Measurements from ENCODE around the gene HOXC13.
A peak's percentile ranks its signal among the peaks of the same experiment; 100 is the strongest.

HOXC13 gene

GRCh38 chr12:53985994-53986685 is 47.5 kb downstream of the HOXC13 start:
- no peak for TF ChIP-seq CTCF (IDR thresholded peaks at IDR 0.05; ENCODE audit: low read depth, low read length)
- no peak for DNase-seq (ENCODE audit: extremely low read depth, low read depth)

- no peak for TF ChIP-seq CTCF (IDR thresholded peaks at IDR 0.05; ENCODE audit: low read depth, low read length)
- DNase-seq (ENCODE audit: extremely low read depth, low read depth), result no peak
Measured at GRCh38 chr12:53986686-53987483, 48.3 kb downstream of the HOXC13 start.

- no peak for DNase-seq (ENCODE audit: extremely low read depth, low read depth)
- no peak for TF ChIP-seq CTCF (IDR thresholded peaks at IDR 0.05; ENCODE audit: low read depth, low read length)
Measured at GRCh38 chr12:53987787-53988230, 49.2 kb downstream of the HOXC13 start.

- TF ChIP-seq CTCF (IDR thresholded peaks at IDR 0.05; ENCODE audit: low read depth, low read length), result no peak
- no peak for DNase-seq (ENCODE audit: extremely low read depth, low read depth)
Measured at GRCh38 chr12:53988541-53989226, 50.1 kb downstream of the HOXC13 start.

- peak; percentile 7 for DNase-seq (ENCODE audit: extremely low read depth, low read depth)
- peak; percentile 50 for TF ChIP-seq CTCF (IDR thresholded peaks at IDR 0.05; ENCODE audit: low read depth, low read length)
Measured at GRCh38 chr12:53989227-53990113, 50.8 kb downstream of the HOXC13 start.

GRCh38 chr12:53990311-53991076 is 51.9 kb downstream of the HOXC13 start:
- TF ChIP-seq CTCF (IDR thresholded peaks at IDR 0.05; ENCODE audit: low read depth, low read length), result no peak
- DNase-seq (ENCODE audit: extremely low read depth, low read depth), result no peak
